Mononuclear cell (primary cell): ENCODE results near the gene NIPSNAP3A. TPM values are rescaled to one million over a fixed set of nuclear protein-coding genes. Genes with fewer than 3 reads are reported as not detected.
A peak's percentile ranks its signal among the peaks of the same experiment; 100 is the strongest.
"Not testable (repeated sequence)": the region's sequence is repeated elsewhere in the genome, so short reads cannot be mapped to it uniquely, and the experiment has no call there.

Source experiments
- H3K27me3 ChIP-seq: 2 replicates; pipeline ENCODE4 v1.6.0; 2011; ENCODE audit warnings: low read length, control low read depth; ENCODE audit not compliant: insufficient read depth
- H3K4me1 ChIP-seq: 2 replicates; pipeline ENCODE4 v1.5.1; 2011; ENCODE audit warnings: mild to moderate bottlenecking, low read length, control low read depth; ENCODE audit not compliant: insufficient read depth
- H3K4me3 ChIP-seq: 2 replicates; pipeline ENCODE4 v1.5.1; 2011; ENCODE audit warnings: mild to moderate bottlenecking, low read length, moderate library complexity
- H3K9me3 ChIP-seq: 2 replicates; pipeline ENCODE4 v1.5.1; 2011; ENCODE audit warnings: low read depth, mild to moderate bottlenecking, control low read depth, low read length
- total RNA-seq: library from RNA; depleted of rRNA; stranded (reverse); fragments of >200 nt; gene quantifications from one replicate; pipeline ENCODE4 v1.2.3, GENCODE V29; 2012

NIPSNAP3A gene
- 21.6 TPM for total RNA-seq

DNA sequence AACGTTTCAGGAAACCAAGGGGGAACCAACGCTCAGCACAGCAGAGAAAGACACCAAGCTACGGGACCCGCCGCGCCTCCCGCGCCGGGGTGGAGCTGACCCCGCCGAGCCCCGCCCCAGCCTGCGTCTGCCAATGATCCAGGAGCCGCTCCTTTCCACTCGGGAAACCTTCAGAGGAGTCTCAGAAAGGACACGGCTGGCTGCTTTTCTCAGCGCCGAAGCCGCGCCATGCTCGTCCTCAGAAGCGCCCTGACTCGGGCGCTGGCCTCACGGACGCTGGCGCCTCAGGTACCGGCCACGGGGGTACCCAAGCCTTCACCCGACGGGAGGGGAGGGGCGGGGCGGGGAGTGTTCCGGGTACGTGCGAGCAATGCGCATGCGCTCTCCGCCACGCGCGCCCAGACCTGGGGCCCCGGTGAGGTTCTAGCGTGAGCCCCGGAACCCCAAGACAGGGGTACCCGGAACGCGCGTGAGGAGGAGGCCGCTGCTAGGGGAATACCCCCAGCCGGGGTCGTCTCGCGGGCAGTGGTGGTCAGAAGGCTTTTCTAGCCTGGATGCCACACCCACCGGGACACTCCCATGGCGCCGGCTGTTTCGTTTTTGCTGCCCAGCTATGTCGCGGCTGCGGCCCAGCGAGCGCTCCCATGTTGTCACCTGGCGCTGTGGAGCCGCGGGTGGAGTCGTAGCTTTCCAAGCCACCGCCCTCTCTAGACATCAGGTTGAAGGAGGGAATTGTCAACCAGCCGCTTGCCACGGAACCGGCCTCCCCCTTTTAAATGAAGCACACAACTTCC, at the start of gene NIPSNAP3A:
NIPSNAP3A (plus strand) TSS at position 119 of the 794 bp plus-strand sequence; CDS start at position 229, 110 bp downstream.
- no peaks in the 10 kb centered on the region for H3K9me3 ChIP-seq
- peaks cover 21% of the 10 kb centered on the region for H3K4me1 ChIP-seq
- H3K27me3 ChIP-seq: no peaks in the 10 kb centered on the region
- peak within 1 kb of the TSS; percentile 73 for H3K4me3 ChIP-seq

DNA sequence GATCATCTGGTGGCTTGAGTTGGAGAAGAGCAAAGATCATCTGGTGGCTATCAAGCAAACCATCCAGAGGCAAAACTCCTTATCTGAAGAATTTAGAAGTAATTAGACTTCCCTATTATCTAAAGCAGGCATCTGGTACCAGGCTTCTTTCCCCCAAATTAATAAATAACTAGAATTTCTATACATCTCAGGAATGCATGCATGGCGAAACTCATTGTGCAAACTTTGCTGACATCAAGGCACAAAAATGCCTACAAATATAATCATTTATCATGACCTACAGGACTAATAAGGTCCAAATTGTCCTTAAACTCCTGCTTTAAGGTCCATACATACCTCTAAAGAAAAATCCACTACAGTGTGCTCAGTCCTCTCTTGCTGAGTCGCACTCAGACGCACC, 47.2 kb upstream of the NIPSNAP3A start:
- Histone ChIP-seq H3K9me3 (no peaks in the 10 kb centered on the region), H3K4me3 (no peak overlapping the region), H3K4me1 (no peaks in the 10 kb centered on the region), H3K27me3 (no peaks in the 10 kb centered on the region)

DNA sequence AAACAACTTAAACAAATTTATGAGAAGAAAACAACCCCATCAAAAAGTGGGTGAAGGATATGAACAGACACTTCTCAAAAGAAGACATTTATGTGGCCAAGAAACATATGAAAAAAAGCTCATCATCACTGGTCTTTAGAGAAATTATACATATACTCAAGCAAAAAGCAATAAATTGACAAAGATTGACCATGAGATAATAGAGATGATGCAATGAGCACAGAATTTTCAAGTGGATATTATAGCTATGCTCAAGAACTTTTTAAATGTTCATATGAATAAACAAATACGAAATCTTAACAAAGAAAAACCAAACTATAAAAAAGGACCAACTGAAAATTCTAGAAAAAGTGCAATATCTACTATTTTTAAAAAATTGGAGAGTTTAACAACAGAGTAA, 38.7 kb upstream of the NIPSNAP3A start:
- H3K27me3 ChIP-seq, H3K4me3 ChIP-seq, H3K4me1 ChIP-seq, H3K9me3 ChIP-seq: not testable (repeated sequence)

DNA sequence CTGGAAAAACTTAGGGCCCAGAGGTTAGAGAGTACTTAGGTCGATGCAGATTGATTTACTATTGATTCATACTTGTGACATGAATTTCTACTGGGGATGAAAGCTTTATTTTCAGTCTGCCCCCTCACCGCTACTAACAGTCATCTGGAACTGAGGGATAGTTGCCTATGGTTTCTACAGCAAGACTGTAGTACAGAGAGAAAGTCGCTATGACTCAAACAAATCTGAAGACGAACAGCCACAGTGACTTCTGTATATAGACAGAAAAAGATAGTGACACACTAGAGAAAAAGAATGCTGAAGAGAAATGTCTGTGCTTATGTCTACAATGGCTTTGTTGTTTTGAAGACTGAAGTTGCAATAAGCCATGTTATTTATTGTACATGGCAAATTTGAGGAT, 35.9 kb upstream of the NIPSNAP3A start:
- H3K4me1 ChIP-seq: no peaks in the 10 kb centered on the region
- no peaks in the 10 kb centered on the region for H3K27me3 ChIP-seq
- no peaks in the 10 kb centered on the region for H3K9me3 ChIP-seq
- H3K4me3 ChIP-seq: no peak overlapping the region

DNA sequence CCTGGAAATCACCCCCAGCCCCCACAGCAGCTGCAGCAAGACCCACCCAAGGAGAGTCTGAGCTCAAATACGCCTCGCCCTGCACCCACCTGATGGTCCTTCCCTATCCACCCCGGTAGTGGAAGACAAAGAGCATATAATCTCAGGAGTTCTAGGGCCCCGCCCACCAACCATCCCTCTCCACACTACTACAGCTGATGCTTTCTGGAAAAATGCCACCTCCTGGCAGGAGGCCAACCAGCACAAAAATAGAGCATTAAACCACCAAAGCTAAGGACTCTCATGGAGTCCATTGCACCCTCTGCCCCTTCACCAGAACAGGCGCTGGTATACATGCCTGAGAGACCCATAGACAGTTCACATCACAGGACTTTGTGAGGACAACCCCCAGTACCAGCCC, 22.5 kb upstream of the NIPSNAP3A start:
- no peaks in the 10 kb centered on the region for H3K9me3 ChIP-seq
- no peak overlapping the region for H3K4me3 ChIP-seq
- H3K4me1 ChIP-seq: no peaks in the 10 kb centered on the region
- no peaks in the 10 kb centered on the region for H3K27me3 ChIP-seq

DNA sequence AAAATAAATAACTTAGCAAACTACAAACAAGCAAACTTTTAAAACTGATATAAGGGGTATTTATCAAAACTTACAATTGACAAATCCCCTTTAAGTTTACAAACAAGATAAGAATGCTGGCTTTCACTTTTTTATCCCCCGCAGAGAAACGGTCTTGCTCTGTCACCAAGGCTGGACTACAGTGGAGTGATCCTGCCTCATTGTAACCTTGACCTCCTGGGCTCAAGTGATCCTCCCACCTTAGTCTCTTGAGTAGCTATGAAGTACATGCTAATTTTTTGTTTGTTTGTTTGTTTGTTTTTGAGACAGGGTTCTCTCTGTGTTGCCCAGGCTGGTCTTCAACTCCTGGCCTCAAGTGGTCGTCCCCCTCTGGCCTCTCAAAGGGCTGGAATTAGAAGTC, 9.0 kb upstream of the NIPSNAP3A start:
- H3K9me3 ChIP-seq: no peaks in the 10 kb centered on the region
- H3K4me3 ChIP-seq: no peak overlapping the region
- no peaks in the 10 kb centered on the region for H3K27me3 ChIP-seq
- H3K4me1 ChIP-seq: no peaks in the 10 kb centered on the region

DNA sequence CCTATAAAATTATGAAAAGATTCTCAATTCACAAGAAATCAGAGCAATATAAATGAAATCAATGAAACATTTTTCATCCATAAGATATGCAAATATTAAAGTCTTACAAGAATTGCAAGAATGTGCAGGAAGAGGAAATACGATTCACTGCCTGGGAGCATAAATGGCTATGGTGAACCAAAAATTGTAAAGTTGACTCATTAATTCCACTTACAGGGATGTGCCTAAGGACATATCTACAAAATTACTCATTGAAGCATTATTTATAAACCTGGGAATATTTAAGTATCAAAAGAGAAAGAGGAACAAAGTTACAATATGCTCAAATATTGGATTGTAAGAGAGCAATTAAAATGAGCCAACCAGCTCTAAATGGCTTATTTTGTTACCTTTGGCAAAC, 6.9 kb upstream of the NIPSNAP3A start:
- Histone ChIP-seq H3K27me3 (no peaks in the 10 kb centered on the region), H3K4me3 (no peak overlapping the region), H3K9me3 (no peaks in the 10 kb centered on the region), H3K4me1 (no peaks in the 10 kb centered on the region)

DNA sequence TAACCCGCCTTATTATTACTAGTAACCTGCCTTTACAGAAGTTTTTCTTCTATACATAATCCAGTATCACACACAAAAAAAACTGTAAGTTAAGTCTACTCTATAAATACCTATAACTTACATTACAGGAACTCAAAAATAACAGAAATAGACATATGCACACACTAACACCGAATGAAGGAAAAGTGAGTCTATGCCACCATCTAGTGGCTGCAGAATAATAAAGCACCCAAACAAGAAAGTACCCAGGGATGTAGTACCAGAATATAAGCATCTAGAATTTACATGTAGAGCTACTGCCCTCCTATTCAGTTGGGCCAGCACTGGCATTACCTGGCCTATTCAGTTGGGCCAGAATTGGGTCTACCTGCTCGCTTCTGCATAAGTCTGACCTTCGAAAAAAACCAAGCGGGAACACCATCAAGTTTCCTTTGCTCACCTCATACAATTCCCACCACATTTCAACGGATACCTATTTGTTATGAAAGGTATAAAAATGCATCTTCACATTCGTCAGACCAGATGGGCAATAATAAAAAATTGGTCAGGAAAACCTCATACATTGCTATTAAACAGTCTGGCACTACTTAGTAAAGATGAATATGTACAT, 4.0 kb upstream of the NIPSNAP3A start:
- H3K4me1 ChIP-seq: peaks cover 8% of the 10 kb centered on the region
- no peaks in the 10 kb centered on the region for H3K27me3 ChIP-seq
- H3K4me3 ChIP-seq: no peak overlapping the region
- no peaks in the 10 kb centered on the region for H3K9me3 ChIP-seq

DNA sequence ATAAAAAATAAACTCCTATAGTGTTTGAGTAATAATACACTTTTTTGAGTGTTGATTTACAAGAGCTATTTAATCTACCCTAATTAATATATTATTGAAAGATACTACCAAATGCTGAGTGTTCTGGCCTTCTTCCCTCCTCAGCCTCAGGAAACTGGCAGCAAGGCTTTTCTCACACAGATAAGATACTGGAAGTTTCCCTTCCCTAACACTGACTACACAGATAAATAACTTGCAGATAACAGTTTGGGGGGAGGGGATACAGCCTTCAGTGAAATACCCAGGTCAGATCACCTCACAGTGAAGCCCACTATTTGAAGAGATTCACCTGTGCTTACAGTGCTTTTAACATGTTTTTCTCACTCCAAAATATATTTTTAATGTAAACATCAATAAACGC, 1.6 kb upstream of the NIPSNAP3A start:
- no peaks in the 10 kb centered on the region for H3K9me3 ChIP-seq
- no peak overlapping the region for H3K4me3 ChIP-seq
- H3K4me1 ChIP-seq: peaks cover 21% of the 10 kb centered on the region
- no peaks in the 10 kb centered on the region for H3K27me3 ChIP-seq

DNA sequence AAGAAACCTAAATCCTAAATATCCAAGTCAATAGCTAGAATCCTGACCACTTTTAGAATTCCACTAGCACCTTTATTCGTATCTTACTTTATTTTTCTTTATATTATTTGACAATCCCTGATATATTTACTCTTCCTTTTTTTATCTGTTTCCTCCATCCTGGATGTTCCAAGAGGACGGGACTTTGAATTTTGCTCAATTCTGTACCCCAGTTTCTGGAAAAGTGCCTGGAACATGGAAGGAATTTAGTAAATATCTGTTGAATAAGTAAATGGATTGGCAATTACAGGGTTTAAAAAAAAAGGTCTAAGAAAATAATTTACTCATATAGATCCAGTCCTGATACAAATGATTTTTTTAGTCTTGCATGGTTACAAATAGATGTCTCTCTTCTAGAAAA, 1.2 kb upstream of the NIPSNAP3A start:
- Histone ChIP-seq H3K27me3 (no peaks in the 10 kb centered on the region), H3K4me1 (peaks cover 21% of the 10 kb centered on the region), H3K9me3 (no peaks in the 10 kb centered on the region), H3K4me3 (no peak overlapping the region)

DNA sequence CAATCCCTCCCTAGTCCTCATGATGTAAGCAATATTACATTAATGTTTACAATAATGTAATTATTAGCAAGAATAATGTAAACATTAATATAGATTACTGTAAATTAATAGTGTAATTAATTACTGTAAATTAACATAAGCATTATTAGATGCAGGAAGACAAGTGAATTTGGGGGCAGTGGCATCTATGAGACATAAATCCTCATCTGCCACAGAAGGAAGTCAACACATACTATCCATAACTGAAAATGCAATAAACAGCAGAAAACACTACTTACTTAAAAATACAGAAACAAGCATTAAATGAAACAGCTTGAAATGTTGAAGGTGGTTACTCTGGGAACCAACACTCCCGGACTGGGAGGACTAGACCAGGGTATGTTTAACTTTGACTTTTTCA, 685 bp upstream of the NIPSNAP3A start:
- no peaks in the 10 kb centered on the region for H3K27me3 ChIP-seq
- H3K4me1 ChIP-seq: peaks cover 21% of the 10 kb centered on the region
- H3K4me3 ChIP-seq: peak overlapping the region; percentile 73
- no peaks in the 10 kb centered on the region for H3K9me3 ChIP-seq

DNA sequence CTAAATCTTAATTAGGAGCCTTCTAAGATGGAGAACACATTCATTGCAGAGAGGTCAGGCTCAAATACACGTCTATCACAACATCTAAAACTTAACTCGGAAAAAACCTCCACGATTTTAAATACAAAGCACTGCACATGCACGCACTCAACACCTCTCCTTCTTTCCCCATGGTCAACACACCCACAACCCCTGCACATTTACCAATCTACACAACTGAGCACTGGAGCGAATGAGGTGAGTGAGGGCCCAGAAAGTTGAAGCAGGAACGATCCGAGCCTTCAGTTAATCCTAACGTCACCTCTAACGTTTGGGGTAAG, 278 bp upstream of the NIPSNAP3A start:
- Histone ChIP-seq H3K9me3 (no peaks in the 10 kb centered on the region), H3K4me1 (peaks cover 21% of the 10 kb centered on the region), H3K27me3 (no peaks in the 10 kb centered on the region), H3K4me3 (peak overlapping the region; percentile 73)

DNA sequence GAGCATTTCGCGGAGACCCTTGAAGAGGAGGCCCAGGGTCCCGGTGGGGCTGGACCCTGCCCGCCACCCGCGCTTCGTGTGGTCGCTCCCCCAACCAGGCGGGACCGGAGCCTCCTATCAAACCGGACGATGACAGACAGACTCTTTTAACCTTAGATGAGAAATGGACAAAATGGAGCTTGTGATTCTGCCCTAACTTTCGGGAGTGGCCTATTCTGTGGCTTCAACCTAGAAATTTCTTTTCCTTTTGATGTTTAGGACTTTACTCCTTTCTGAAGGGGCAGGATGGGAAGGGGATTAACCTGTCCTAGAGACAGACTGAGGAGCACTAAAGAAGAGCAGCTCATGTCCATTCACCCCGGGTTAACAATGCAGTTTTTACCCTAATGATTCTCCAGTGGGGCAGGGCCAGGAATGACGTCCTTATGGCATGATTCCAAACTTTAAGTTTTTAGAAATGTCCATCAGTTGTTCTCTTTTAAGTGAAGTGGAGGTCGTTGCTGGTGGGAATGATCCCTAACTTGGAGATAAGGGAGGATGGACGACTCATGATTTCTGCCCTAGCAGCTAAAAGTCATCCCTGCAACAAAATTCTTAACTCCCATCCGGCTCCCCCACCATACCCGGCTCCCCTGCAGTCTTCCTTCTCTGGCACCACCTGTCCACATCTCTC, 1.0 kb downstream of the NIPSNAP3A start:
- Histone ChIP-seq H3K9me3 (no peaks in the 10 kb centered on the region), H3K27me3 (no peaks in the 10 kb centered on the region), H3K4me1 (peaks cover 21% of the 10 kb centered on the region), H3K4me3 (peak overlapping the region; percentile 73)

DNA sequence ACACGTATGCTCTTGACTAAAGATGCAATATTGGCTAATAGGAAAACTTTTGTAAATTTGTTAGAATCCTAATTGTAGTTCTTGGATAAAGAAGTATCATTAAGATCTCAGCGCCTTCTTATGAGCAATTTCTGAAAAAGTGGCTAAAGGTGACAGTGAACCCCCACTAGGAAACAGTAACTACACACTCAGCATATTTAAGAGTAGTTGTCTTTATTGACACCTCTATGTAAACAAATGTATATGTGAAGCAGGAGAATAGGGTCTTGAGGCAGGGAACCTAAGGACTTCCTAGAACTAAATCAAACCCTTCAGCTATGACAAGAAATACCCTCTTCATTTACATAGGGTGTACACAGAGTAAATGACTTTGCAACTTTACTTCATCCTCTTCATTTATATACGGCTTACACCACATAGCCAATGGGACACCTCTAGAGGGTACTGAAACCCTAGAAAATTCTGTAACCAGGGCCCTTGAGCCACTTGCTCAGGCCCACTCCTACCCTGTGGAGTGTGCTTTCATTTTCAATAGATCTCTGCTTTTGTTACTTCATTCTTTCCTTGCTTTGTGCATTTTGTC, 2.8 kb downstream of the NIPSNAP3A start:
- Histone ChIP-seq H3K4me1 (peaks cover 21% of the 10 kb centered on the region), H3K4me3 (no peak overlapping the region), H3K27me3 (no peaks in the 10 kb centered on the region), H3K9me3 (no peaks in the 10 kb centered on the region)

DNA sequence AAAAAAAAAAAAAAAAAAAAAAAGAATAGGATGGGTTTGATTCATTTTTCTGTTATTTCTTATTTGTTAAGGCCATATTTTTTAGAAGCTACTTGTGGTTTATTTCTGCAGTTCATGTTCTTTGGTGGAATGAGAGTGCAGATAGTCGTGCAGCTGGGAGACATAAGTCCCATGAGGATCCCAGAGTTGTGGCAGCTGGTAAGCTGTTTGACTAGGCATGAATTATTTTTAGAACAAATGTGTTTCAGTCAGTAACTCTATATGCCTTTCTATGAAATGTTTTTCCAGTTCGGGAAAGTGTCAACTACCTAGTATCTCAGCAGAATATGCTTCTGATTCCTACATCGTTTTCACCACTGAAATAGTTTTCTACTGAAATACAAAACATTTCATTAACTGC, 11.5 kb downstream of the NIPSNAP3A start:
- Histone ChIP-seq H3K4me1 (no peaks in the 10 kb centered on the region), H3K9me3 (no peaks in the 10 kb centered on the region)

More for the DNA sequence above, 11.5 kb downstream of the NIPSNAP3A start:
- H3K27me3 ChIP-seq: no peaks in the 10 kb centered on the region
- H3K4me3 ChIP-seq: no peak overlapping the region
